Activated T-cell treated with anti-CD3 and anti-CD28 coated beads for 48 hours (primary cell): ENCODE results near the gene LEPR.
"Not testable (repeated sequence)": the region's sequence is repeated elsewhere in the genome, so short reads cannot be mapped to it uniquely, and the experiment has no call there.

Source experiments
- DNase-seq: peaks from one replicate; pipeline ENCODE4 v3.0.0-alpha.2; 2020; ENCODE audit warnings: low read depth

Gene LEPR

GRCh38 chr1:65420590-65421350 lies at the start of gene LEPR, which contains the start of gene LEPROT:
LEPR (plus strand) TSS chr1:65420668; CDS start chr1:65565566, 144,898 bp downstream.
LEPROT (plus strand) TSS chr1:65420668; CDS start chr1:65420725, 57 bp downstream.
- no peak for DNase-seq

DNA sequence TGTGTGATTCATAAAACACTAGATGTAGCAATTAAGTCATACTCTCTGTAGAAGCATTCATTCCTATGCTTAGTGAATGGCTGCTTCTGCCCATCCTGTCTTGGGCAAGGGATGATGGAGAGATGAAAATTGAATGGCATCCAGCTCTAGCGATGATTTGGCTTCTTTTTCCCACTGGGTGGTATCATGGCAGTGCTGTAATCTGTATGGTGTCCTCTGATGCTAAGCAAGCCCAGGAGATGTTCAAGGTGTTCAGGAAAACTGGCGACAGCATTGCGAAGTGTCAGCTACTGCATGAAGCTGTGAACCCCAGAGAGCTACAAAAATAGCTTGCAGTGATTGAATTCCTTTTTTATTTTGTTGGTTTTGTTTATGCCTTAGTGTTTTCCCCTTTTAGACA lies 48.9 kb upstream of the LEPR start:
- DNase-seq = no peak

DNA sequence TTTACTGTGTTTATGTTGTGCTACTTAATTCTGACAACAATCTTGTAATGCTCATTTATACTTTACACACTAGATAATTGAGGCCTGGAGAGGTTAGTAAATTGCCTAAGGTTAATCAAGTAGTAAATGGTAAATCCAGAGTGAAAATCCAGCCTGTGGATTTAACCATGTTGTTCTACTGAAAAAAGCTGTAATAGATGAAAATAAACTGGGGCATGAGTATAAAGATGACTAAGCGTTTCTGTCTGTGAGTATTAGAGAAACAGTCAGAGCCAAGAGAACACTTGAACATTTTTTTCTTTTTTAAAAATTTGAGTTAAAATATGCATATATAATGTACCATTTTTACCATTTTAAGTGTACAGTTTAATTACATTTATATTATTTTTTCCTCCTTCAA lies 47.9 kb upstream of the LEPR start:
- no peak for DNase-seq

DNA sequence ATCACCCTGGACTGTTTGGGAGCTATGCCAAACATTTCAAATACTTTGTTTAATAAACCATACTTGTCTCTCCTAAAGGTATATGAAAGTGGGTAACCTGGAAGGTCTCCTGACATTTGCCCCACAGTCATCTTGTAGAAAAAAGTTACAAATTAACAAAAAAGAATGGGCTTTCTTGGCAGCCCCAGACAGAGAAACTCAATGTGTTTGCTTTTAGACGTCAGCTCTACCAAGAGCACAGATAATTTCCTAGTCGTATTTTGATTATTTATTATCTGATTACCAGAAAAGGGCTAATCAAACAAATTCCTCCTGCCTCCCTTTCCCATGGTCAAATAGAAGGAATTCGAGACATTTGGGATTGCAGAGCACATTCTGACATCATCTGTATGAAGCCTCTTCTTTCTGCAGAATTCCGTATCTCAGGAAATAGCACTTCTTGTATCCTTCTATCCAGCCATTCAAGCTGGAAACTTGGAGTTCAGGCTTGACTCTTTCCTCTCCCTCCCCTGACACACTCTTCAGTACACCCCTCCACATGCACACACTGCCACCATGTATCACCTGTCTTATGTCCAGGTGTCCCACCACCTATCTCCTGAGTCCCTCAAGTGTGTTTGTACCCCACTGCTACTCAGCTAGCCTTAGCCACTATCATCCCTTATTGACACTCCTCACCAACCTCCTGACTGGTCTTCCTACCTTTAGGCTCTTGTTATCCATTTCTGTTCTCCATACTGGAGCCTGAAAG lies 42.8 kb upstream of the LEPR start:
- no peak for DNase-seq

- no peak for DNase-seq
Measured at GRCh38 chr1:65378247-65378946, 42.1 kb upstream of the LEPR start.

GRCh38 chr1:65384426-65384825 lies 36.0 kb upstream of the LEPR start:
- DNase-seq = not testable (repeated sequence)

DNA sequence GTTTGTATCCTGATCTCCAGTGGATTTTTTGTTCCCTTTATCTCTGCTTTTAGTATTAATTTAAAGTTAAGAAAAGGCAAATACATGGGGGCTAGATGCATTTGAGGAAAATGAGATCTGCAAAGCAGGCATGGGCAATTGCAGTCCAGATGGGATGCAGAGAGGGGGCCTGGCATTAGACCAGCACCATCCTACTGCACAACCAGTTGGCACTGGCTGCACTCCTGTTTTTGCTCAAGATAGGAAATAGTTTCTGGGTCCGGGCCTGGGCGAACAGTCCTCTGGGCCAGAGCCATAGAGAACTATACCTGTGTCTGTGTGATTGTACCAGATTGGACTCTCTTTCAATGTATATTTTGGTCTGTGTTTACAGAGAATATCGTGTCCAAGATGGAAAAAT lies 34.0 kb upstream of the LEPR start:
- DNase-seq = no peak

GRCh38 chr1:65387821-65388220 lies 32.6 kb upstream of the LEPR start:
- DNase-seq = no peak

DNA sequence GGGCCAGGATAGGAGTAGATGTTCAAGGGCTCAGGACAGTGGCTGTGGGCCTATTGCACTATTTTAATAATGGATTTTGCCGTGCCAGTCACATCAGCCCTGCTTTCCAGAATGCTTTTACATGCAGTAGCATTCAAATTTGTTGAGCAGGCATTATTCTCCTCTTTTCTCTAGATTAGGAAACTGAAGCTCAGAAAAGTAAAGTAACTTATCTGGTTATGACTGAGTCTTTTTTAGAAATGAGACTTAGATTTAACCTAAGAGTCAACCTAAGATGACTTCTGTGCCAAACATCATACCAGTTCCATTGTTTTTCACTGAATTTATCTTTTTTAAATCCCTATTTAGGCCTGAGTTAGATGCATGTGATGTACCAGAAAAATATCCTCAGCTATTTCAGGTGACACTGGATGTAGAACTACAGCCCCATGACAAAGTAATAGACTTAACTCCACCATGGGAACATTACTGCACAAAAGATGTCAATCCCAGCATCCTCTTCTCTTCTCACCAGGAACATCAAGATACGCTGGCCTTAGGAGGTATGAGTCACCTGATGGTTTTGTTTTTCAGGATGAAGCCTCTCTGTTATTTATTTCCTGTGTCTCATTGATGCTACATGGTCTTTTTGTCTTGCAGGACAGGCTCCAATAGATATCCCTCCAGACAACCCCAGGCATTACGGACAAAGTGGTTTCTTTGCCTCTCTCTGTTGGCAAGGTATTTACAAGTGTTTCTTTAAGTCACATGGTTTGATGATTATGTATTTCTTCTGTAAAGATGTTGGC lies 31.4 kb upstream of the LEPR start:
- DNase-seq = no peak

DNA sequence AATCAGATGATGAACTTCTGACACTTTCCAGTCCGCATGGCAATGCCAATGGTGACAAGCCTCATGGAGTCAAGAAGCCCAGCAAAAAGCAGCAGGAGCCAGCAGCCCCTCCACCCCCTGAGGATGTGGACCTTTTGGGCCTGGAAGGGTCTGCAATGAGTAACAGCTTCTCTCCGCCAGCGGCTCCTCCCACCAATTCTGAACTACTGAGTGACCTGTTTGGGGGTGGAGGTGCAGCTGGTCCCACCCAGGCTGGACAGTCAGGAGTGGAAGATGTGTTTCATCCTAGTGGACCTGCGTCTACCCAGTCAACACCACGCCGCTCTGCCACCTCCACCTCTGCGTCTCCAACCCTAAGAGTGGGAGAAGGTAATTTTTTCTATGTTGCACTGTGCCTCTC lies 28.0 kb upstream of the LEPR start:
- DNase-seq = no peak

DNA sequence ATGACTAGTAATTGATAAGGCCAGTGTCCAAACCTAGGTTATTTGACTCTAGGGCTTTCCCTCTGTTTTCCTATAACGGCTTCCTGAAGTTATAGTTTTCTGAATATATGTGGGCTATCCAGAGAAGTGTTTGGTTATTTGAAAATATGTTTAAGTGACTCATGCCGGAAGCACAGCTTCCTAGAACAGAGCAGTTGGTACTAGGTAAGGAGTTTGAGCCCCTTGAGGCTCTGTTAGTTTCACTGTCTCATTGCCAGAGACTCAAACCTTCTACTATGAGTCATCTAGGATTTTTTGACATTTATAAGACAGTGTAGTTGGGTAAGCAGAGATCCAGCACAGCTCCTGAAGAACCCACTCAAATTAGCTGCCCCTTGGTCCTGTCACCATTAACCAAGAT lies 27.1 kb upstream of the LEPR start:
- DNase-seq = no peak

GRCh38 chr1:65393928-65394327 lies 26.5 kb upstream of the LEPR start:
- no peak for DNase-seq

GRCh38 chr1:65395887-65396612 lies 24.4 kb upstream of the LEPR start:
- DNase-seq = no peak

DNA sequence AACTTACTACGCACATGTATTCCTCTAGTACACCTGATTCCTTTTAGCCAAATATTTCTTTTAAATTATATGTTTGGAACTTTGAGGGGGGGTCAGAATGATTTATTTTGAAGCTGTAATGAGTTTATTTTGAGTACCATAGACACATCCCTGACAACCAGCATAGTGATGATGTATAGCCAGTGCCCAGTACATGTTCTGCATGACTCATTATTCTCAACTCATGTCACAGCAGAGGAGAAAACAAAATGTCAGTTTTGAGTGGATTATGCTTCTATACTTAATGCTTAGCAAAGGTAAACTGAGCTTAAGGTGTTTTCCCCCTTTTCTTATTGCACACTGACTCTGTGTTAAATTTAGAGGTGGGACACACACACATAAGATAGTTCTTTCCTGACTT lies 22.4 kb upstream of the LEPR start:
- DNase-seq = no peak

- DNase-seq = no peak
Measured at GRCh38 chr1:65399003-65399402, 21.5 kb upstream of the LEPR start.

DNA sequence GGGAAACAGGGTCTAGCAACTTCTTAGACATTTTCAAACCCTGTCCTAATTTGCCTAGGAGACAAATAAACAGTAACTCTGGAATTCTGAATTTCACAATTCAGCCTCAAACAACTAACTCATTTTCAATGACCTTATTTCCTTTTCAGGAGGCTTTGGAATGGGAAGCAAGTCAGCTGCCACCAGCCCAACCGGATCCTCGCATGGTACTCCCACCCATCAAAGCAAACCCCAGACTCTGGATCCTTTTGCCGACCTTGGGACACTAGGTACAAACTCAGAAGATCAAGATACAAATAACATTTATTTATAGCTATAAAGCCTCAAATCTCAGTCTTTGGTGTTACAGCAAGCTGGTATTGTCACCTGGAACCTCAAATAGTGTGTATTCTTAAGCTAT lies 18.9 kb upstream of the LEPR start:
- no peak for DNase-seq

- no peak for DNase-seq
Measured at GRCh38 chr1:65404941-65405340, 15.5 kb upstream of the LEPR start.

- no peak for DNase-seq
Measured at GRCh38 chr1:65407877-65408276, 12.6 kb upstream of the LEPR start.

DNA sequence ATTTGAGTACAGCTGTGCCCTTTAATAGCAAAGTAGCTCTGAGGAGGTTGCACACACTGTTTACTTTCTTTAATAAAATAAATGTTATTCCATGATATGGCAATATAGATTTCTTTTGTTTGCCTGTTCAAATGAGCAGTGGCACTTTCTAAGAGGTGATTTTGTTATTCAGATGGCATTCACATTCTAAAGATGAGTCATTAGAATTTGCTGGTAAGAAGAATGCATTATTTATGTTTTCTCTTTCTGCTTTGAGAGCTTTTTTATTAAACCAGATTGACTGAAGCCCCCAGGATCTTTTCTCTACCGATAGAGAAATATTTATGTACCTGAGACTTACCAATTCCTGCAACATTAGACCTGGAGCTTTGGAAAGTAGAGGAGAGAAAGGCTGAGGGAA lies 11.2 kb upstream of the LEPR start:
- DNase-seq = no peak

DNA sequence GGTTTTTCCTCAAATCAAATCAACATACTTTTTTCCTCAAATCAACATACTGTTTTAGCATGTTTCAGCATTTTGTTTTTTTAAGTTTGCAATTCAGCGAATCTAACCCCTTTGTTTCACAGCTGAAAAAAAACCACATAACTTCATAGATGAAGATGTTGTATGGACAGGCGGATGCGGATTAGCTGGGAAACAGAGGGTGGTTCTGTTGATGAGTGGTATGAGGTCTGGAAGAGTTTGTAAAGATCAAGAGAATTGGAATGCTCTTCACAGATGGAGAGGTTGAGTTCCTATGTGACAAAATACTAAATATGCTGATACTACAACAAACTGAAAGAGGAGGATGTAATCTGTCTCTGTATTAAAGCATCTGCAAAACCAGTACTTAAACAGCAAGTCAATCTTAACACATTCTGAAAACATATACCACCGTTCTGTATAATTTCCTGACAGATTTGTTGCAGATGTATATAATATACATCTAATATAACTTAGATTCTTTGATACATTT lies 10.6 kb upstream of the LEPR start:
- DNase-seq = no peak
